HG02970 (cell line): ENCODE data around the gene ADD2.

Source experiments
- ATAC-seq: cut with Tn5 transposase; IDR thresholded peaks from one replicate; pipeline ENCODE4 v1.9.1; 2021; ENCODE audit warnings: mild to moderate bottlenecking, moderate library complexity, moderate number of reproducible peaks; ENCODE audit not compliant: unreplicated experiment, low FRiP score

Gene ADD2

DNA sequence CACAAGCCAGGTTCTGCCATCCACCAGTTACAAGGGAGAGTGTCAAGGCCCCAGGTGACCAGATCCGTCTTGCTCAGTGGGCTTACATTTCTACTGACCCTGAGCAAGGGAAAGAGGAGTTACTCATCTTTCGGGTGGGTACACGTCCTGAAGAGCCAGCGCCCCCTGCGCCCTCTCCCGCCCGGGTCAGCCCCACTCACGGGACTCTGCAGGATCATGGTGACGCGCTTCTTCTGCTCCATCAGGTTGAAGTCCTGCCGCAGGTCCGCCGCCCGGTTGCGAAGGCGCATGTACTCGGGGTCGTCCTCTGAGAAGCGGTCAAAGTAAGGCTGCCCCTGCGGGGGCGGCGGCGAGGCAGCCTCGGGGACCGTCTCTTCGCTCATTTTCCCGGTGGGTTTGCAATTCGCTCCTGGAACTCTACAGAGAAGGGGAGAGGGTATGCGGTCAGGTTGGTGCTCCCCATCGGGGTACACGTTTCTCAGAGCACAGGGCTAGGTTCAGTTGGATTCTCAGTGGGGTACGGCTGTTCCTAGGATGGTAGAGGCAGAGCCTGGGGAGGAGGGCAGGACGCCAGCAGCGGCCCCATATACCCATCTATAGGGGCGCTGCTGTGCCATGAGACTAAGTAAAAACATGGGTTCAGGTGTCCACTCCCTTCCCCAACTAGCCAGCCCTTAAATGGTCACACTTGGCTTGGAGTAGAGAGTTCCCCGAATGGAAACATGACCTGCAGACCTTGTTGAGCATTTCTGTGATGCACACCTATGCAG lies 61.8 kb downstream of the ADD2 start:
- no peak for ATAC-seq

GRCh38 chr2:70705160-70705850 lies 62.7 kb downstream of the ADD2 start:
- ATAC-seq, result no peak

- ATAC-seq, result no peak
Observed at GRCh38 chr2:70703900-70704549, 64.0 kb downstream of the ADD2 start.

GRCh38 chr2:70702711-70703395 lies 65.1 kb downstream of the ADD2 start:
- no peak for ATAC-seq

DNA sequence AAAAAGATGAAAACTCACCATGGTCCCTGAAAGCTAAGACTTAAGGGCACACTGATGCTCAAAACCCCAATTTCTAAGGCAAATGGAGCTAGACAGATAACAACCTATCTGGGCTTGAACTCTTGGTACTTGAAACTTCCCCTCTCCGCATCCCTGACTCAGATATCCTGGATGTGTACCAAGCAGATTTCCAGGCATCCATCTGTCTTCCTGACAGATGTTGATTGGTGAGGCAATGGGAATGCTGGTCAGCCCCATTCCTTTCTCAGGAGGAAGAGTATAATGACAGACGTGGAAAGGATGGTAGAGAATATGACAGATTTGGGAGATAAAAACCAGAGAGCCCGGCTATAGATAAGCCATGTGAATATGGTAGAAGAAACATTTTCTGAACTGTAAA lies 69.2 kb downstream of the ADD2 start:
- no peak for ATAC-seq

- ATAC-seq, result no peak
Observed at GRCh38 chr2:70697603-70698383, 70.2 kb downstream of the ADD2 start.

GRCh38 chr2:70696142-70696541 lies 71.9 kb downstream of the ADD2 start:
- ATAC-seq, result no peak

DNA sequence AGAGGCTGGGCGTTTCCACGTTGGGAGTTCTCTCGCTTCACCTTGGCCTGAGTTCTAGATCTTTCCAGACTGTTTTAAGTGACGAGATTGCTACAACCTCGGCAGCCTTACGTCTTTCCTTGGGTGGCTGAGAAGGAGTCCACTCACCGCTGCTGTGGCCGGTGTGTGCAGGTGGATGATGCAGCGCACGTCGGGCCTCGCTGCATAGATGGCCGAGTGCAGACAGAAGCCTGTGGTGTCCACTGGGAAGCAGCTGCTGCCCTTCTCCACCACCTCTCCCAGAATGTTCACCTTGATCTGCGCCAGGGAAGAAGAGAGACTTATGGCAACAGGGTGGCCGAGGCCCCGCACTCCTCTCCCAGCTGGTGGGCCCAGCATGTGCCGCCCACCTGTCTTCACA lies 75.7 kb downstream of the ADD2 start:
- no peak for ATAC-seq

DNA sequence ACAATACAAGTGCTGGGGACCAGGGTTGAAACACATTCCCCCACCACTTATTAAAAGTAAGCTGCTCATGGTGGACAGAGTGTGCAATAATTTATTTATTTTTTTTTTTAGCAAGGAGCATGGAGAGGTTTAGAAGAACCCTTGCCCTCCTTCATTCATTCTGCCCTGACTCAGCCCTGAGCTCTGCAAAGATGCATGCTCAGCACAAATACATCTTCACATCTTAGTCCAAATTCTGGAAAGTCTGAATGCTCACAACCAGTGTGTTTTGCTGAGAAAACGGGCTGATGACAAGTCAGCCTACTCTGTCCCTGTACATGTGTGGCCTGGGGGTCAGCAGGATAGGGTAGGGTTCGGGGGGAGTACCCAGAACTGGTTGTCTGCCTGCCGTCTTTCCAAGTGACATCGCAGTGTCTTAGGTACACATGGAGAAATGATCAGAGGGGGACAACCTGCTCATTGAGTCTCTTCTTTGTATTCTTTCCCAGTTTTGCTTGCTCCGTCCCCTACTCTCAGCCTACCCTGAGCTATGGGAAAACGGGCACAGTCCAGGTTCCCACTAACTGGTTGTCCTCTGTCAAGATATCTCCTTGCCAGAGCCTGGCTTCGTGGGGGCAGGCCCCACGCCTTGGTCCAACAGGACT lies 76.4 kb downstream of the ADD2 start:
- ATAC-seq, result no peak

GRCh38 chr2:70690846-70691245 lies 77.2 kb downstream of the ADD2 start:
- no peak for ATAC-seq

DNA sequence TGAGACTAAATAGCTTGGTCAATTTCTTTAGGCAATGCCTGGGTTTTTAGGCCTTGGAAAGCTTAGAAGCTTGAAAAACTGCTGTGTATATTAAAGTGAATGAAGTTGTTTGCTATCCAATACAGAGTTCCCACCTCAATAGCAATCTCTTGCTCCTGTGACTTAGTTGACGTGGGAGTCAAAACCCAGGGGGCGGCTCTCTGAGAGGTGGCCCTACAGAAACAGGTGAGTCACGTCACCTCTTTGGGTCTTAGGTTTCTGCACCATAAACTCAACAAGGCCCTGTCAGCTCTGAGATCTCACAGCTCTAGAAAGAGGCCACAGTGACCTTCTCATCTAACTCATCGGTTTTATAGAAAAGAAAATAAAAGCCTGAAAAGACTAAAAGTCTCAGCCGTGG lies 79.6 kb downstream of the ADD2 start:
- ATAC-seq, result no peak

GRCh38 chr2:70687461-70687795 lies 80.6 kb downstream of the ADD2 start:
- ATAC-seq, result no peak

- ATAC-seq, result no peak
Observed at GRCh38 chr2:70686577-70687460, 81.2 kb downstream of the ADD2 start.

DNA sequence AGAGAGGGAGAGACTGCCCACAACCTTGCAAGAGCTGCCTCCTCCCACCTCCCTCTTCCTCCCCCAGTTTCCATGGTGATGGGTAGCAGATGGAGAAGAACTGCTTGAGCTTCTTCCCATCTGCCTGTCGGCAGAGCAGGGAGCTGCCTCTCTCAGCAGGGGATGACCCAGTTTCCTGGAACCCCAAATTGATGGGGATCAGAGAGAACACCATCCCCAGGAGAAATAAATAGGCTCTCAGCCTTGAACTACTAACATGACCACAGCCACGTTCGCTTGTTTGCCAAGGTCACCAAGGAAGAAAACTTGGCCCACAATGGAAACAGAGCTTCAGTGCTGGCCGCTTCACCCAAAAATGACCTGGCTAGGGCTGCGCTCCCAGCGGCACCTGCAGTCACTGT lies 82.2 kb downstream of the ADD2 start:
- ATAC-seq, result no peak

GRCh38 chr2:70684846-70685622 lies 83.0 kb downstream of the ADD2 start:
- ATAC-seq, result no peak

- no peak for ATAC-seq
Observed at GRCh38 chr2:70683455-70683854, 84.5 kb downstream of the ADD2 start.

GRCh38 chr2:70680735-70681134 lies 87.3 kb downstream of the ADD2 start:
- no peak for ATAC-seq

GRCh38 chr2:70679259-70679658 lies 88.7 kb downstream of the ADD2 start:
- ATAC-seq, result no peak
